A673 (cell line): ENCODE measurements around the gene NET1. TPM values are rescaled to one million over a fixed set of nuclear protein-coding genes. Genes with fewer than 3 reads are reported as not detected.

Experiments
- BruUV-seq: library from RNA; stranded (reverse); fragments of 400-500 nt; replicated peaks from 2 replicates; lab custom pipeline; 2021; lab: Mats Ljungman, UMichigan
- CTCF ChIA-PET: fragments of 300-600 bp; sonication (Branson Sonifier 250); formaldehyde crosslinking; loops from one replicate; lab custom pipeline; 2022; ENCODE audit warnings: antibody characterized with exemption; lab: Charles Lee
- POLR2A ChIA-PET: fragments of 300-600 bp; sonication (Branson Sonifier 250); formaldehyde crosslinking; loops from one replicate; lab custom pipeline; 2022; ENCODE audit warnings: antibody characterized with exemption; ENCODE audit not compliant: low non-redundant PET; lab: Charles Lee
- DNase-seq: peaks from one replicate; pipeline ENCODE4 v3.0.0-alpha.2; 2015; ENCODE audit warnings: low spot score
- H3K27ac ChIP-seq: fragments of 200-600 bp; sonication (generic); 2 replicates; pipeline ENCODE4 v1.5.1; 2016; ENCODE audit warnings: mixed run types, low read depth, mild to moderate bottlenecking, mixed read lengths, antibody characterized with exemption, low read length; ENCODE audit not compliant: poor library complexity, severe bottlenecking
- H3K27me3 ChIP-seq: fragments of 200-600 bp; sonication (generic); replicated peaks from 2 replicates; pipeline ENCODE4 v1.6.1; 2017; ENCODE audit warnings: mixed run types, low read depth, mild to moderate bottlenecking, mixed read lengths, antibody characterized with exemption, low read length; ENCODE audit not compliant: insufficient read depth, poor library complexity
- H3K36me3 ChIP-seq: fragments of 200-600 bp; sonication (generic); 2 replicates; pipeline ENCODE4 v1.6.1; 2016; ENCODE audit warnings: mixed run types, mild to moderate bottlenecking, mixed read lengths, antibody characterized with exemption, low read length; ENCODE audit not compliant: insufficient read depth, poor library complexity, severe bottlenecking
- H3K4me1 ChIP-seq: fragments of 200-600 bp; sonication (generic); 2 replicates; pipeline ENCODE4 v1.6.1; 2017; ENCODE audit warnings: mixed run types, mild to moderate bottlenecking, mixed read lengths, antibody characterized with exemption, low read length; ENCODE audit not compliant: insufficient read depth, poor library complexity, severe bottlenecking
- H3K4me3 ChIP-seq: fragments of 200-600 bp; sonication (generic); 2 replicates; pipeline ENCODE4 v1.5.1; 2016; ENCODE audit warnings: low read depth, mixed run types, mild to moderate bottlenecking, mixed read lengths, low read length; ENCODE audit not compliant: poor library complexity, severe bottlenecking
- H3K9me3 ChIP-seq: fragments of 200-600 bp; sonication (generic); 2 replicates; pipeline ENCODE4 v1.6.1; 2016; ENCODE audit warnings: mixed run types, low read depth, mild to moderate bottlenecking, mixed read lengths, antibody characterized with exemption, low read length; ENCODE audit not compliant: poor library complexity, severe bottlenecking
- EZH2 ChIP-seq: fragments of 200-600 bp; sonication (generic); IDR thresholded peaks from 2 replicates; pipeline ENCODE4 v1.6.1; 2017; ENCODE audit warnings: borderline replicate concordance, low read depth, mild to moderate bottlenecking, mixed read lengths, antibody characterized with exemption, low read length; ENCODE audit not compliant: poor library complexity, severe bottlenecking
- intact Hi-C: fragments of 100-400 bp; cut with micrococcal nuclease; formaldehyde crosslinking; loops from one replicate; pipeline ENCODE4 v1.10.0; 2022; ENCODE audit not compliant: unreplicated experiment
- total RNA-seq: library from RNA; stranded (reverse); gene quantifications from 2 replicates; pipeline ENCODE4 v1.2.3, GENCODE V29; 2021
- TF ChIP-seq, protein P1 (sequence below): fragments of 300-800, 200-600 bp; sonication (generic); conservative IDR thresholded peaks from 2 replicates; pipeline ENCODE4 v1.5.1; 2017; ENCODE audit warnings: low read depth, mild to moderate bottlenecking, antibody characterized with exemption, low read length, moderate library complexity, mixed read lengths

The NET1 gene
- total RNA-seq, 1 experiment from 2014 or later: 71.4 TPM

DNA sequence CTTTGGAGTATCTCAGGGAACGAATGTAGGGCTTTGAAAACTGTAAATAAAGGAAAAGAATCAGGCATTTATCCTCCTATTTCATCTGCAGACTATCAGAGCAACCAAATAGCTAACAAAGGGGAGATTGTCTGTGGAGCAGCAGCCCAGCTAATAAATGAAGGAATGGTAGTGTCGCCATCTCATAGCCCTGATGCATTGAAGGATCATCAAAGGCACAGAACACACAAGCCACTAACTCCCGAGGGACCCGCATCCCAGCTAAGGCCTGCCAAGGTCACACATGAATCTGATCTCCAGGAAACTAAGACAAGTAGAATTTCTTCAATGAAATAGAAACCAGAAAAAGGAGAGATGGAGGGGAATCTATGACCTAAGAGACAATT, 48.8 kb downstream of the NET1 start:
- BruUV-seq: no TSS peak
- Histone ChIP-seq H3K9me3 (no peaks in the 10 kb centered on the region), H3K36me3 (peaks cover 52% of the 10 kb centered on the region), H3K27ac (no peak overlapping the region), H3K4me3 (no peak overlapping the region), H3K27me3 (no peaks in the 10 kb centered on the region), H3K4me1 (no peaks in the 10 kb centered on the region)
- intact Hi-C loops: no loop called here
- CTCF ChIA-PET: interaction anchor here (0.7 kb wide), 1 partner anchor 12 kb away, joined by 3 read pairs; no protein-coding TSS in a partner anchor
- no peak for DNase-seq
- POLR2A ChIA-PET: interaction anchor here (0.6 kb wide), 1 partner anchor 135 kb away, joined by 3 read pairs; no protein-coding TSS in a partner anchor
- TF ChIP-seq, protein P1, sequence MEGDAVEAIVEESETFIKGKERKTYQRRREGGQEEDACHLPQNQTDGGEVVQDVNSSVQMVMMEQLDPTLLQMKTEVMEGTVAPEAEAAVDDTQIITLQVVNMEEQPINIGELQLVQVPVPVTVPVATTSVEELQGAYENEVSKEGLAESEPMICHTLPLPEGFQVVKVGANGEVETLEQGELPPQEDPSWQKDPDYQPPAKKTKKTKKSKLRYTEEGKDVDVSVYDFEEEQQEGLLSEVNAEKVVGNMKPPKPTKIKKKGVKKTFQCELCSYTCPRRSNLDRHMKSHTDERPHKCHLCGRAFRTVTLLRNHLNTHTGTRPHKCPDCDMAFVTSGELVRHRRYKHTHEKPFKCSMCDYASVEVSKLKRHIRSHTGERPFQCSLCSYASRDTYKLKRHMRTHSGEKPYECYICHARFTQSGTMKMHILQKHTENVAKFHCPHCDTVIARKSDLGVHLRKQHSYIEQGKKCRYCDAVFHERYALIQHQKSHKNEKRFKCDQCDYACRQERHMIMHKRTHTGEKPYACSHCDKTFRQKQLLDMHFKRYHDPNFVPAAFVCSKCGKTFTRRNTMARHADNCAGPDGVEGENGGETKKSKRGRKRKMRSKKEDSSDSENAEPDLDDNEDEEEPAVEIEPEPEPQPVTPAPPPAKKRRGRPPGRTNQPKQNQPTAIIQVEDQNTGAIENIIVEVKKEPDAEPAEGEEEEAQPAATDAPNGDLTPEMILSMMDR: no peak
- TF ChIP-seq EZH2: no peak

DNA sequence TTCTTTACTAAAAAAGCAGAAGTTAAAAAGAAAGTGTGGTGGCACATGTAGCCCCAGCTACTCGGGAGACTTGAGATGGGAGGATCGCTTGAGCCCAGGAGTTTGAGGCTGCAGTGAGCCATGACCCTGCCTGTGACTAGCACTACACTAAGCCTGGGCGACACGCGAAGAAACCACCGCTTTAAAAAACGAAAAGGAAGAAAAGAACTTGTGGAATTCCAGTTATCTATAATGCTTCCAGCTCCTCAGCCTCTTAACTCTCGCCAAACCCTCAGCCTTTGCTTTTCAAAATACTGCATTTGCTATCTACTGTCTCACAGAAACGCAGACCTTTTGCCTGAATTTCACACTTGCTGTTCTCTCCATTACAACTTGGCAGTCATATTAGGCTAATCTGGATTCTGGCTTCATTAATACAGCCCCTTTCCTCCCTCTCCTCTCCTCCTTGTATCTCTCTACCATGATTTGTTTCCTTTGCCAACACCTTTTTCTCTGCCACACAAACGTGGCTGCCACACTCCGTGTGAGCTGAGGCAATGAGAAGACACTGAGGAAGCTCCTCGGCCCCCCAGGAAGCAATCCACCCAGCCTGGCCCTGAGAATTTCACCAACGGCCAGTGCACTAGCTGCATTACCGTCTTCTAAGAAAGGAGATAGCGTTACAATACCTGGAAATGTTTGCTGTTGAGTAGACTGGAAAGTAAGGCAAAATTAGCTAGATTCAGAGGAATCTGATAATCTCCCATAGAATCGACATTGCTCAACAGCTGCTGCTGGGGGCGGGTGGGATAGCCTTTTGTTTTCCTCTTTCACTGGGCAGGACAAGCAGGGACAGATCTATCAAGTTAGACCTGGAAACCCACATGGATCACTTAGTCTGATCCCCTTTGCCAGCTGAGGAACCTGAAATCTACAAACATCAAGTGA, 49.8 kb downstream of the NET1 start:
- CTCF ChIA-PET: interaction anchor here (0.7 kb wide), 1 partner anchor 11 kb away, joined by 3 read pairs; no protein-coding TSS in a partner anchor
- H3K36me3 ChIP-seq: peaks cover 42% of the 10 kb centered on the region
- no peaks in the 10 kb centered on the region for H3K4me1 ChIP-seq
- DNase-seq: no peak
- H3K4me3 ChIP-seq: no peak overlapping the region
- H3K9me3 ChIP-seq: no peaks in the 10 kb centered on the region
- intact Hi-C loops: no loop called here
- POLR2A ChIA-PET: interaction anchor here (0.6 kb wide), 1 partner anchor 27 kb away, joined by 3 read pairs; no protein-coding TSS in a partner anchor
- TF ChIP-seq, protein P1: no peak
- TF ChIP-seq EZH2: no peak
- no peak overlapping the region for H3K27ac ChIP-seq
- BruUV-seq: no TSS peak
- H3K27me3 ChIP-seq: no peaks in the 10 kb centered on the region

DNA sequence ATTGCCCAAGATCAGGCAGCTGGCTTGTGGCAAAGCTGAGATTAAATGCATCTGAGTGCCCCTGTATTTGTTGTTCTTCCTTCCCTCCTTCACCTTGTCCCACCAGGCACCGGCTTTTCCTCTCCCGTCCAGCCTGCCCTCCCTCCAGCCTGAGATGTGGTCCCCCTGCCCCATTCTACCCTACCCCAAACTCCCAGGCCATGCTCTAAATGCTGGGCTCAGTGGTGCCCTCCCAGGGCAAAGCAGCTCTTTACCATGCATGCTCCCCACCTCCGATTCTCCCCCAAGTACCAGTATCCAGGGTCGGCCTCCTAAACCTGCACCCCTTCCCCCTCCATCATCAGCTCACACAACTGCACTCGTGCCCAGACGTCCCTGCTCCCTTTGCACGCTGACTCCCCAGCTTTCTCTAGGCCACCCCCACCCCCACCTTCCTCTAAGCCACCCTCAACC, 50.5 kb downstream of the NET1 start:
- no peaks in the 10 kb centered on the region for H3K9me3 ChIP-seq
- H3K36me3 ChIP-seq: peaks cover 35% of the 10 kb centered on the region
- no peak for DNase-seq
- H3K27me3 ChIP-seq: no peaks in the 10 kb centered on the region
- CTCF ChIA-PET: no interaction called here
- no peaks in the 10 kb centered on the region for H3K4me1 ChIP-seq
- no peak overlapping the region for H3K4me3 ChIP-seq
- intact Hi-C loops: no loop called here
- no peak overlapping the region for H3K27ac ChIP-seq
- TF ChIP-seq EZH2: no peak
- TF ChIP-seq, protein P1: no peak
- POLR2A ChIA-PET: no interaction called here
- BruUV-seq: no TSS peak
